Adrenal gland (tissue), 12 donors: ENCODE data around the gene SLC6A5. TPM values are rescaled to one million over a fixed set of nuclear protein-coding genes. Genes with fewer than 3 reads are reported as not detected.

ENCODE experiments used
- DNase-seq, 7 donors: peaks; one replicate each; pipeline ENCODE4 v3.0.0-alpha.2; 2019 to 2020
- H3K27ac ChIP-seq, 5 donors: fragments of 200-600 bp; sonication (generic) in 4 of 5; 1 replicate in 3 of 5; 2 replicates in 2 of 5; pipeline versions ENCODE4 v1.5.1 to v1.8.0; 2016 to 2020; ENCODE audit warnings: mild to moderate bottlenecking in 1 of 5
- H3K27me3 ChIP-seq: fragments of 200-600 bp; 2 replicates; pipeline ENCODE4 v1.8.0; 2021
- H3K36me3 ChIP-seq, 2 donors: fragments of 200-600 bp; replicated peaks in 1 of 2; 1 replicate in 1 of 2; 2 replicates in 1 of 2; pipeline versions ENCODE4 v1.5.1 to v1.8.0; 2018 to 2022
- H3K4me1 ChIP-seq, 2 donors: fragments of 200-600 bp; replicated peaks in 1 of 2; 1 replicate in 1 of 2; 2 replicates in 1 of 2; pipeline versions ENCODE4 v1.5.1 to v1.8.0; 2018 to 2021
- H3K4me3 ChIP-seq, 4 donors: fragments of 200-600 bp; sonication (generic) in 3 of 4; one replicate each; pipeline ENCODE4 v1.5.1; 2016 to 2018
- H3K9me3 ChIP-seq, 3 donors: fragments of 200-600 bp; sonication (generic) in 1 of 3; replicated peaks in 1 of 3; 1 replicate in 2 of 3; 2 replicates in 1 of 3; pipeline versions ENCODE4 v1.5.1 to v1.8.0; 2016 to 2021
- POLR2A ChIP-seq, 2 donors: fragments of 450-650 bp; IDR thresholded peaks; one replicate each; pipeline ENCODE4 v1.6.1; 2017; ENCODE audit warnings: antibody characterized with exemption in 2 of 2, mild to moderate bottlenecking in 2 of 2, moderate library complexity in 1 of 2
- WGBS, 4 donors: extraction: QIAGEN DNeasy Blood & Tissue Kit in 2 of 4; methylation state at CpG; one replicate each; pipeline versions ENCODE4 v1.1.5 to v1.1.7; 2013 to 2017; 5-methylcytosine and 5-hydroxymethylcytosine counted together
- intact Hi-C, 2 donors: fragments of 100-400 bp; cut with DNase I; formaldehyde crosslinking; loops; one replicate each; pipeline versions ENCODE4 v1.14.1 to v1.15.0; 2022 to 2023
- polyA plus RNA-seq, 3 donors: library from polyadenylated mRNA; stranded (reverse); fragments of 200-250 nt in 2 of 3; fragments of 350-450 nt in 1 of 3; fragmentation: Illumina TruSeq in 1 of 3; extraction: RNeasy Lipid Tissue Mini Kit (QIAGEN cat#74804) in 1 of 3; gene quantifications; one replicate each; pipeline ENCODE4 v1.2.3, GENCODE V29; 2013 to 2014
- total RNA-seq, 9 donors: library from RNA; depleted of rRNA in 4 of 9; stranded (reverse); fragments of >200 nt in 4 of 9; fragments of 120-200 nt in 1 of 9; fragmentation: NEBNext Ultra II Directional in 1 of 9; extraction: Animal tissue kit (Norgen Biotek cat#: 25700) in 1 of 9; gene quantifications; one replicate each; pipeline versions ENCODE4 v1.1.0 to v1.2.4, GENCODE V29; 2013 to 2023
- TF ChIP-seq, protein P1 (sequence below), 6 experiments: fragments of 450-650 bp in 4 of 6; fragments of 200-600 bp in 2 of 6; sonication (generic) in 1 of 6; IDR thresholded peaks; 1 replicate in 5 of 6; 2 replicates in 1 of 6; pipeline versions ENCODE4 v1.5.1 to v1.8.0; 2016 to 2021; ENCODE audit warnings: antibody characterized with exemption in 6 of 6, mild to moderate bottlenecking in 2 of 6, moderate library complexity in 1 of 6
- donor health status: healthy with polysubstance abuse.
- donor health status: Bipolar disorder and iron deficiency.
- donor health status: DM: yes; HTN: yes; CAD: no.
- donor health status: DM: no; HTN: no; CAD: no.
- donor health status: DM: no; HTN: no; CAD: no.
- donor health status: DM: yes; HTN: yes; CAD: no.

SLC6A5 gene
- total and polyA plus RNA-seq, 12 donors = 0.03 to 2.4 (median 0.32) TPM; not detected in 8

DNA sequence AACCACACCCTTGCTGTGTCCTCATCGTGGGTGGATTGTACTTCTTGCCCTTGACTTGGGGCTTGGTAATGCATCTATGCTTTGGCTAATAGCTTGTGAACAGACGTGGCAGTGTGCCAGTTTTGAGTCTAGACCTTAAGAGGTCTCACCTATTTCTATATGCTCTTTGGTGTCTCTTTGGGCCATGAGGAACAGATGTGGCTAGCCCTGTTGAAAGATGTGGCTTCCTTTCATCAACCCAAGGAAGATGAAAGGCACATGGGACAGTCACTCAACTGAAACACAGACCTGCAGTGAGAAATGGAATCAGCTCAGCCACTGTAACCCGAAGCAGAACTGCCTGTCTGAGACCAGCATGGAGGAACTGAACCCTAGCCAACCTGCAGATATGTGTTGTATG lies 62.0 kb downstream of the SLC6A5 start:
- 56 to 66% (median 61%) methylated on average over 3 of the region's 3 CpGs for WGBS, 4 donors
- no peak for TF ChIP-seq POLR2A (IDR thresholded peaks at IDR 0.05)
- TF ChIP-seq, protein P1, sequence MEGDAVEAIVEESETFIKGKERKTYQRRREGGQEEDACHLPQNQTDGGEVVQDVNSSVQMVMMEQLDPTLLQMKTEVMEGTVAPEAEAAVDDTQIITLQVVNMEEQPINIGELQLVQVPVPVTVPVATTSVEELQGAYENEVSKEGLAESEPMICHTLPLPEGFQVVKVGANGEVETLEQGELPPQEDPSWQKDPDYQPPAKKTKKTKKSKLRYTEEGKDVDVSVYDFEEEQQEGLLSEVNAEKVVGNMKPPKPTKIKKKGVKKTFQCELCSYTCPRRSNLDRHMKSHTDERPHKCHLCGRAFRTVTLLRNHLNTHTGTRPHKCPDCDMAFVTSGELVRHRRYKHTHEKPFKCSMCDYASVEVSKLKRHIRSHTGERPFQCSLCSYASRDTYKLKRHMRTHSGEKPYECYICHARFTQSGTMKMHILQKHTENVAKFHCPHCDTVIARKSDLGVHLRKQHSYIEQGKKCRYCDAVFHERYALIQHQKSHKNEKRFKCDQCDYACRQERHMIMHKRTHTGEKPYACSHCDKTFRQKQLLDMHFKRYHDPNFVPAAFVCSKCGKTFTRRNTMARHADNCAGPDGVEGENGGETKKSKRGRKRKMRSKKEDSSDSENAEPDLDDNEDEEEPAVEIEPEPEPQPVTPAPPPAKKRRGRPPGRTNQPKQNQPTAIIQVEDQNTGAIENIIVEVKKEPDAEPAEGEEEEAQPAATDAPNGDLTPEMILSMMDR (IDR thresholded peaks at IDR 0.05) = no peak
- Histone ChIP-seq H3K27ac (no peak overlapping the region), H3K4me3 (no peak overlapping the region), H3K36me3 (no peaks in the 10 kb centered on the region), H3K4me1 (no peaks in the 10 kb centered on the region), H3K27me3 (peaks cover 3% of the 10 kb centered on the region), H3K9me3 (no peaks in the 10 kb centered on the region)
- intact Hi-C loops = no loop called here
- DNase-seq = no peak

DNA sequence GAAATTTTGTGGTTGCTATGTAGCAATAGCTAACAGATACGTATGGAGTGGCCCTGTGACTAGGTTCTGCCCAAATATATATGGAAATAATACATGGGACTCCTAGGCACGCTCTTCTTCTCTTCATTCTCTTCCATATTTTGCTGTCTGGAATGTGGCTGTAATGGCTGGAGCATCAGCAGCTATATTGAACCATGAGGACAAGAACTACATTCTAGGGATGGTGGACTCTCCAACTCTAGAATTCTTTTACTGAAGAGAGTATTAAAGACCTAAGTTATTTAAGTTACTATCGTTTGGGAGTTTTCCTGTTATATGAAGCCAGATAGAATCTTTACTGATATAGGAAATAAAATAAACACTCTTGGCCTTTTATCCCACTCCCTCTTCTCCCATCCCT lies 62.4 kb downstream of the SLC6A5 start:
- TF ChIP-seq, protein P1 (IDR thresholded peaks at IDR 0.05) = no peak
- no peak for TF ChIP-seq POLR2A (IDR thresholded peaks at IDR 0.05)
- H3K4me1 ChIP-seq = no peaks in the 10 kb centered on the region
- 71 to 77% (median 73%) methylated on average over 3 of the region's 3 CpGs for WGBS, 4 donors
- no peaks in the 10 kb centered on the region for H3K9me3 ChIP-seq
- H3K36me3 ChIP-seq = no peaks in the 10 kb centered on the region
- intact Hi-C loops = no loop called here
- H3K27me3 ChIP-seq = no peaks in the 10 kb centered on the region
- DNase-seq = no peak
- no peak overlapping the region for H3K27ac ChIP-seq
- no peak overlapping the region for H3K4me3 ChIP-seq

DNA sequence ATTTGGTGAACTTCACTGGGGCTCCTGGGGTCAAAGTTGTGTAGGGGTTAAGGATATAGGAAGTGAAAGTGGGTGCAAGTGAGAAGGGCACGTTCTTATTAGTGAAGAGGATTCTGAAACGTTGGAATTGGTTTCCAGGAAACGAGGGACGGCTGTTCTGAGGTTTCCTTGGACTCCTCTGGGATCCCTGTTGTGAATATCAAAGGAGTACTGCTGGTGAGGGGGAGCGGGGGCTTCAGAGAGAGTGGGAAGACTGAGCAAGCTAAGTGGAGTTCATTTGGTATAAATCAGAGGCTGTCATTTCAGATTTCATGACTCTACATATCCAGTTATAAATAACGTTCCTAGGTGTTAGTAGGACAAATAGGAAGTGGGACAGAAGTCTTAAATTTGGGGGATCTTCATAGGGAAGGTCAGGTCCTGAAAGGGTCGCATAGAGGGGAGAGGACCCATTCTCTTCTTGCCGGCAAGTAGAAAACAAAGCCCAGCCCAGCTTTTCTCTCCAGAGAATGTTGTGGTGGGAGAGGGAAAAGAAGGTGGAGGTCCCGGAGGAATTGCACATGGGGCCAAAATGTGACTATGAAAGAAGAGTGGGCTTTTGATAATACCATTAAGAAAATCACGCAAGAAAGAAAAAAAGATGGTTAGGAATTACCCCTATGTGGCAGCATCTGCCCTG lies 68.9 kb downstream of the SLC6A5 start:
- Histone ChIP-seq H3K9me3 (no peaks in the 10 kb centered on the region), H3K4me1 (no peaks in the 10 kb centered on the region), H3K27ac (no peak overlapping the region), H3K36me3 (no peaks in the 10 kb centered on the region), H3K4me3 (no peak overlapping the region), H3K27me3 (peaks cover 33% of the 10 kb centered on the region)
- intact Hi-C loops = no loop called here
- no peak for DNase-seq
- no peak for TF ChIP-seq POLR2A (IDR thresholded peaks at IDR 0.05)
- TF ChIP-seq, protein P1 (IDR thresholded peaks at IDR 0.05) = no peak
- WGBS, 4 donors = 13 to 21% (median 16%) methylated on average over 10 of the region's 10 CpGs

DNA sequence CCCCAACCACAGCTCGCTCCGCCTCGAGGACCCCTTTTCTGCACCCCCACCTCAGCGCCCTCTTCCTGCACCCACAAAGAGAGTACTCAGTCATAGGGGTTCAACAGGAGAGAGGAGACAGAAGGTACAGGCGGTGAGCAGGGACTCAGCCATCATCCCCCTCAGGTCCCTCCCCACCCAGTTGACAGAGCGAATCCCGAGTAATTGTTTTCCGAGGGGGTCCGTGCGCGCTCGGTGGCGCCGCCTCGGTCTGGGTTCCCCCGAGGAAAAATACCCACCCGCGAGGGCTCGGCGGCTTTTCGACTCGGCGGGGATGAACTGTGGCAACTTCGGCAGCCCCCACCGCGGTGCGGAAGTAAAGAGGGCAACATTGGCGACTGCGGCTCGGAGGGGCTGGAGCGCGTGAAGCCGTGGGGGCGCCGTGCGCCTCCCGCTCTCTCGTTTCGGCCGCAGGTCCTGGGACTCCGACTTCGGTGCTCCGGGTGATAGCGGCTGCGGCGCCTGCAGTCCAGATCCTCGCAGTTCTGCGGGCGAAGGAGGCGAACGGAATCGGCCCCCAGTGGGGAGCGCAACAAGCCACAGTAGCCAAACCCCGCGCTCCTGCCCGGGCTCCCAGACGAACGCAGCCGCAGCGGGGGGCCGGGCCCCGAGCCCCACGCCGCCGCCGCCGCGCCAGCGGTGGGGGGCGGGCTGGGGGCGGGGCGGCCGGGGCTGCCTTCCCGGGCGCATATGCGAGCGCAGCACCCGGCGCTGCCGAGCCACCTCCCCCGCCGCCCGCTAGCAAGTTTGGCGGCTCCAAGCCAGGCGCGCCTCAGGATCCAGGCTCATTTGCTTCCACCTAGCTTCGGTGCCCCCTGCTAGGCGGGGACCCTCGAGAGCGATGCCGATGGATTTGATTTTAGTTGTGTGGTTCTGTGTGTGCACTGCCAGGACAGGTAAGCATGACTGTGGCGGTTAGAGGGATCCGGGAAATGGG lies 69.7 kb downstream of the SLC6A5 start, which contains the start of gene NELL1:
Gene NELL1, plus strand, starts transcription at position 743 of the 976 bp plus-strand sequence.
- Histone ChIP-seq H3K9me3 (no peaks in the 10 kb centered on the region), H3K27ac (no peak within 1 kb of the TSS), H3K4me1 (no peaks in the 10 kb centered on the region), H3K36me3 (no peaks in the 10 kb centered on the region), H3K27me3 (peaks cover 36% of the 10 kb centered on the region), H3K4me3 (no peak within 1 kb of the TSS)
- intact Hi-C loops = no loop called here
- no peak for DNase-seq
- TF ChIP-seq, protein P1 (IDR thresholded peaks at IDR 0.05) = no peak
- TF ChIP-seq POLR2A (IDR thresholded peaks at IDR 0.05) = no peak
- WGBS, 4 donors = 1% methylated on average over 25 to 93 of the region's 93 CpGs
